Esophagus mucosa (tissue), 1 donor: Measurements from ENCODE around the gene S1PR5. TPM values are rescaled to one million over a fixed set of nuclear protein-coding genes. Genes with fewer than 3 reads are reported as not detected.

Experiments used
- ATAC-seq: fragments of 200-7000 bp; cut with Tn5 transposase; one replicate; pipeline ENCODE4 v1.9.1; 2020
- total RNA-seq: library from RNA; stranded (reverse); gene quantifications from one replicate; pipeline ENCODE4 v1.2.4, GENCODE V29; 2023
- donor health status: DM: yes; HTN: yes; CAD: no.

The S1PR5 gene
- total RNA-seq, 1 donor from 2014 or later = 7.9 TPM

DNA sequence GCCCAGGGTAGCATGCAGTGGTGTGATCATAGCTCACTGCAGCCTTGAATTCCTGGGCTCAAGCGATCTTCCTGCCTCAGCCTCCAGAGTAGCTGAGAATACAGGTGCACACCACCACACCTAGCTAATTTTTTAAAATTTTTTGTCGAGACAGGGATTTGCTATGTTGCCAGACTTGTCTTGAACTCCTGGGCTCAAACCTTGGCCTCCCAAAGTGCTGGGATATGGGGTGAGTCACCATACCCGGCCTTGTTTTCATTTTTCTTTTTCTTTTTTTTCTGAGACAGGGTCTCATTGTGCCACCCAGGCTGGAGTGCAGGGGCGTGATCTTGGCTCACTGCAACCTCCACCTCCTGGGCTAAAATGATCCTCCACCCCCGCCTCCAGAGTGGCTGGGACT, 52.8 kb downstream of the S1PR5 start:
- ATAC-seq = no peak

Other genes with a start within 250 kb of the S1PR5 start
- 3.5 TPM for gene ICAM1, start 246.3 kb downstream of the S1PR5 start, total RNA-seq
- not detected for gene ICAM4, start 230.5 kb downstream of the S1PR5 start, total RNA-seq
- 1.3 TPM for gene ICAM5, start 227.5 kb downstream of the S1PR5 start, total RNA-seq
- gene ZGLP1, start 207.6 kb downstream of the S1PR5 start, total RNA-seq = 1.0 TPM
- 11.3 TPM for gene FDX2, start 201.4 kb downstream of the S1PR5 start, total RNA-seq
- gene RAVER1, start 183.9 kb downstream of the S1PR5 start, total RNA-seq = 19.6 TPM
- gene ICAM3, start 177.8 kb downstream of the S1PR5 start, total RNA-seq = 7.6 TPM
- gene TYK2, start 136.9 kb downstream of the S1PR5 start, total RNA-seq = 51.1 TPM
- gene CDC37, start 113.9 kb downstream of the S1PR5 start, total RNA-seq = 86.5 TPM
- 0.92 TPM for gene PDE4A, start 96.9 kb downstream of the S1PR5 start, total RNA-seq
- gene KEAP1, start 14.1 kb downstream of the S1PR5 start, total RNA-seq = 60.6 TPM
- gene ATG4D, start 26.5 kb upstream of the S1PR5 start, total RNA-seq = 42.2 TPM
- gene KRI1, start 48.6 kb upstream of the S1PR5 start, total RNA-seq = 22.5 TPM
- gene CDKN2D, start 51.5 kb upstream of the S1PR5 start, total RNA-seq = 8.4 TPM
- gene AP1M2, start 69.9 kb upstream of the S1PR5 start, total RNA-seq = 61.5 TPM
- 109 TPM for gene SLC44A2, start 108.1 kb upstream of the S1PR5 start, total RNA-seq
- 160 TPM for gene ILF3, start 136.9 kb upstream of the S1PR5 start, total RNA-seq
- 30.5 TPM for gene QTRT1, start 184.0 kb upstream of the S1PR5 start, total RNA-seq
- 79.8 TPM for gene DNM2, start 200.6 kb upstream of the S1PR5 start, total RNA-seq